ENCODE measurements around the gene ISM1. TPM values are rescaled to one million over a fixed set of nuclear protein-coding genes. Genes with fewer than 3 reads are reported as not detected.

The ISM1 gene
- total RNA-seq, 2 donors from 2014 or later: 0.09 to 0.34 TPM

DNA sequence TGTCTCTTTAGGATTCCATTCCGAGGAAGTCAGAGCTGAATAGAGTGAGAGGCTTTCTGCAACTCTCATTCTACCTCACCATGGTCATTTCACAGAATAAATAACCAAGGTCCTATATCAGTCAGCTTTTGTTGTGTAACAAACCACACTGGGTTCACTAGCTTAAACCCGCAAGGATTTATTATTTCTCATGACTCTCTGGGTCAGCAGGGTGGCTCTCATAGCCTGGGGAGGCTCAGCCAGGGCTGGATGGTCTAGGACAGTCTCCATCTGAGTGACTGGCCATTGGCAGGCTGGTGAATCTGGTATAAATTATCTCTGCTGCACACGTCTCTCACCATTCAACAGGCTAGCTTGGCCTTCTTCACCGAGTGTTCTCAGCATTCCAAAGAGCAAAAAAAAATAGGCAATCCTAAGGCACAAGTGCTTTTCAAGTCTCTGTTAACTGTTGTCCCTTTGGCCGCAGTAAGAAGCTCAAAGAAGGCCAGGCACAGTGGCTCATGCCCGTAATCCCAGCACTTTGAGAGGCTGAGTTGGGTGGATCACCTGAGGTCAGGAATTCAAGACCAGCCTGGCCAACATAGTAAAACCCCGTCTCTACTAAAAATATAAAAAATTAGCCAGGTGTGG lies 39.7 kb downstream of the ISM1 start:
- H3K27me3 Mint-ChIP-seq: no peaks in the 10 kb centered on the region
- no peaks in the 10 kb centered on the region for H3K4me1 Mint-ChIP-seq
- H3K9me3 Mint-ChIP-seq: no peaks in the 10 kb centered on the region
- H3K4me3 Mint-ChIP-seq: no peak overlapping the region
- no peak overlapping the region for H3K27ac Mint-ChIP-seq
- H3K36me3 Mint-ChIP-seq (ENCODE audit: low read depth): no peaks in the 10 kb centered on the region
- no peak for ATAC-seq (replicated peaks)

DNA sequence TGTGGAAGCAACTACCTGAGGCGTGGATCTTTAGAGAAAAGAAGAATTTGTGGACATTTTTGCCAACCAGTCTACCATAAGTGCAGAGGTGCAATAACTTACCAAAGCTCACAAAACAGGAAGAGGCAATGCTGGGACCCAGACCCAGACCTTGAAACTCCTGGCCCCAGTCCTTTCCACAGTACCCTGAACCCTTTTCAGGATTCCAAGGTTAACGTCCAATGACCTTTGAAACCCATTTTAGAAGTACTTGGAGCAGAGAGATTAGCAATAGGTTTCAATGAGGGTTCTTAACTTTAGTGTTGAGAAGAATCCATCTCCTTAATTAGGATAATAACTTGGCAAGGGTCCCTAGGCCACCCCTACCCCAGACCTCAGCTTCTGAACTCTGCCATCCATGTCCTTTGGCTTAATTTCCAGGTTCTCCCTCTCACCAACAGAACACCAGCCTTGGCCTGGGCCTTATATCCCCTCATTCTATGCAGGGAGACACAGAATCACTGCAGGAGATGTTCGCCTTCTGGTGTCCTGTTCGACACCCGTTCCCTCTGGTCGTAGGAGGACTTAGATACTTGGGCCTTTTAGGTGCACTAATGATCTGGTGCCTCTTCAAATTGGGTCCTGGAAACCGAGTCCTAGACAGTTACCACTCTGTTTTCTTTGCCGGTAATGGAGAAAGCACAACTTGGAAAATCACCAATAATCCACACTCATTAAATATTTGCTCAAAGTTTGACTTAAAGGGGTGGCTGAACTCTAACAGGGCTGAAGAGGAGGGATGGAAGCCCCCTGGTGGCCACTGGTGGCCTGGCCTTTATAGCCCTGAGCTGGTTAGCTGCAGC lies 40.6 kb downstream of the ISM1 start:
- H3K4me1 Mint-ChIP-seq: no peaks in the 10 kb centered on the region
- no peak overlapping the region for H3K4me3 Mint-ChIP-seq
- no peak overlapping the region for H3K27ac Mint-ChIP-seq
- ATAC-seq (replicated peaks): peak; percentile 86
- H3K9me3 Mint-ChIP-seq: no peaks in the 10 kb centered on the region
- no peaks in the 10 kb centered on the region for H3K36me3 Mint-ChIP-seq (ENCODE audit: low read depth)
- no peaks in the 10 kb centered on the region for H3K27me3 Mint-ChIP-seq

GRCh38 chr20:13262302-13262650 lies 41.2 kb downstream of the ISM1 start:
- H3K4me1 Mint-ChIP-seq: no peaks in the 10 kb centered on the region
- H3K9me3 Mint-ChIP-seq: no peaks in the 10 kb centered on the region
- H3K27me3 Mint-ChIP-seq: no peaks in the 10 kb centered on the region
- H3K36me3 Mint-ChIP-seq (ENCODE audit: low read depth): no peaks in the 10 kb centered on the region
- no peak overlapping the region for H3K27ac Mint-ChIP-seq
- H3K4me3 Mint-ChIP-seq: no peak overlapping the region
- no peak for ATAC-seq (replicated peaks)

DNA sequence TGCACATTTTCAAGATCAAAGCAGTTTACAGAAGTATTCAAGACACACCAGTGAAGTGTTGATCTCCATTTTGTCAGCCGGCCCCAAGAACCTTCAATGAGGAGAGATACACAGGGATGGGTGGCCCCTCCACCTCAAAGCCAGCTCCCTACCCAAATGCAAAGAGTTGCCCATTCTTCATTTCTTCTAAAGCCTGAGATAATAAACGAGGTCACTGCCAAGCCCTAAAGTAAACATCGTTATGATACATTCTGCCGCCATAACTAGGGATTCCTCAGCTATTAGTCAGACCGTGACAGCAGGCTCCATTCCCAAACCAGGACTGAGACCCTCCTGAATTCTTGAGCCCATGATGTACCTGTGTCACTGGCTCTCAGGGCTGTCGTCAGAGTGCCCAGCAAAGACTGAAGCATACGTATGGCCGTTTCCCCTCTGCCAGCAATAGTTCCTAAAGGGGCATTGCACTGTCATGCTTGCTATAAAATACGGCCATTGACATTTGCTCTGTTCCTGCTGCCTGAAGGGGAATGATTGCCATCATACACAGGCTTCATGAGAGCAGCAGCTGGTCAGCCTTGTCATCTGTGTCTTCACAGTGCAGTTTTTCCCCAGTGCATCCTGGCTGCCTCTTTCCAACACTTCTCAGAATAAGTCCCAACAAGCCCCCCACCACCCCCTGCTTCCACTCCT lies 41.7 kb downstream of the ISM1 start:
- Mint-ChIP-seq H3K27ac (no peak overlapping the region), H3K9me3 (no peaks in the 10 kb centered on the region), H3K4me1 (no peaks in the 10 kb centered on the region), H3K36me3 (ENCODE audit: low read depth) (no peaks in the 10 kb centered on the region), H3K27me3 (no peaks in the 10 kb centered on the region), H3K4me3 (no peak overlapping the region)
- no peak for ATAC-seq (replicated peaks)

DNA sequence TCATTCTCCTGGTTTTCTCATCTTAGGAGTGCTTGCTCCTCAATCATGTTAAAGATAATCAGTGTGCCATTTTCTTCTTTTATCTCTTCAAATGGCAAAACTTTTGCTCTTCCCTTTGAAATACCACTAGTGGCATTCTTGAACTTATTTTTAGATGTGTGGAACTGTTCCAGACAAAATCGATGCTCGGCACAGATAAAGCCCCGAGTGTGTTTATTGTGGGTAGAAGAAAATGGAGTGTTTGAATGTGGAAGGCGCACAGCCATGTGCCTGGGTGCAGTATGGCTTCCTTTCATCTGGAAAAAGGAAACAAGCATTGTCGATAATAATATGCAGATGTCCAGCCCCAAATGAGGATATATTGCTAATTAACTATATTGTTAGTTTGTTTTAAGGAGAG lies 42.4 kb downstream of the ISM1 start:
- Mint-ChIP-seq H3K4me1 (no peaks in the 10 kb centered on the region), H3K9me3 (no peaks in the 10 kb centered on the region), H3K27me3 (no peaks in the 10 kb centered on the region), H3K27ac (no peak overlapping the region), H3K4me3 (no peak overlapping the region), H3K36me3 (ENCODE audit: low read depth) (no peaks in the 10 kb centered on the region)
- ATAC-seq (replicated peaks): no peak

GRCh38 chr20:13264907-13265306 lies 43.8 kb downstream of the ISM1 start:
- no peaks in the 10 kb centered on the region for H3K27me3 Mint-ChIP-seq
- ATAC-seq (replicated peaks): no peak
- H3K27ac Mint-ChIP-seq: no peak overlapping the region
- no peaks in the 10 kb centered on the region for H3K9me3 Mint-ChIP-seq
- H3K4me3 Mint-ChIP-seq: no peak overlapping the region
- H3K4me1 Mint-ChIP-seq: peaks cover 3% of the 10 kb centered on the region
- H3K36me3 Mint-ChIP-seq (ENCODE audit: low read depth): peaks cover 3% of the 10 kb centered on the region

GRCh38 chr20:13265941-13266340 lies 44.9 kb downstream of the ISM1 start:
- no peaks in the 10 kb centered on the region for H3K9me3 Mint-ChIP-seq
- peaks cover 3% of the 10 kb centered on the region for H3K4me1 Mint-ChIP-seq
- no peaks in the 10 kb centered on the region for H3K27me3 Mint-ChIP-seq

DNA sequence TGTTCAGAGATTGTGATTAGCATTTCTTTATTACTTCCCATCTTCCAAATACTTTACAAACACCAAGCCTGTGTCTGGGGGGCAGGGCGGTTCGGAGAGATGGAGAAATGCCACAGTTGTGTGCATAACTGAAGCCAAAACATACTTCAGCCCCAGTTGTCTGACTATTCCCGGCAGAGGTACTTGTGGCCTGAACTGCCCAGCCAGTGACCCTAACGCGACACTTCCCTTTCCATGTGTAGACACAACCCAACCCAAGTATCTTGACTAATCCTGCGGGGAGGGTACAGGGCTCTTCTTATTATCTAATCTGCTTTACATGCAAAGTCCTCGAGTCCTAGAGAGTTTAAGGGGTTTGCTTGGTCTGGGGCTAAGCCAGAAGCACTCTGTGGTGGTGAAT lies 46.2 kb downstream of the ISM1 start:
- Mint-ChIP-seq H3K9me3 (no peaks in the 10 kb centered on the region), H3K27ac (no peak overlapping the region), H3K36me3 (ENCODE audit: low read depth) (peaks cover 26% of the 10 kb centered on the region), H3K4me3 (no peak overlapping the region), H3K27me3 (no peaks in the 10 kb centered on the region), H3K4me1 (peaks cover 3% of the 10 kb centered on the region)
- no peak for ATAC-seq (replicated peaks)

More at GRCh38 chr20:13265941-13266340, 44.9 kb downstream of the ISM1 start:
- peaks cover 13% of the 10 kb centered on the region for H3K36me3 Mint-ChIP-seq (ENCODE audit: low read depth)
- H3K4me3 Mint-ChIP-seq: no peak overlapping the region
- ATAC-seq (replicated peaks): no peak
- no peak overlapping the region for H3K27ac Mint-ChIP-seq

GRCh38 chr20:13268953-13269352 lies 47.9 kb downstream of the ISM1 start:
- ATAC-seq (replicated peaks): no peak
- Mint-ChIP-seq H3K9me3 (no peaks in the 10 kb centered on the region), H3K36me3 (ENCODE audit: low read depth) (peaks cover 33% of the 10 kb centered on the region), H3K27me3 (no peaks in the 10 kb centered on the region), H3K4me1 (peaks cover 3% of the 10 kb centered on the region), H3K27ac (no peak overlapping the region), H3K4me3 (no peak overlapping the region)

GRCh38 chr20:13270211-13270610 lies 49.1 kb downstream of the ISM1 start:
- no peaks in the 10 kb centered on the region for H3K27me3 Mint-ChIP-seq
- H3K4me3 Mint-ChIP-seq: no peak overlapping the region
- H3K36me3 Mint-ChIP-seq (ENCODE audit: low read depth): peaks cover 34% of the 10 kb centered on the region
- no peak for ATAC-seq (replicated peaks)
- no peak overlapping the region for H3K27ac Mint-ChIP-seq
- no peaks in the 10 kb centered on the region for H3K9me3 Mint-ChIP-seq
- H3K4me1 Mint-ChIP-seq: peaks cover 3% of the 10 kb centered on the region

DNA sequence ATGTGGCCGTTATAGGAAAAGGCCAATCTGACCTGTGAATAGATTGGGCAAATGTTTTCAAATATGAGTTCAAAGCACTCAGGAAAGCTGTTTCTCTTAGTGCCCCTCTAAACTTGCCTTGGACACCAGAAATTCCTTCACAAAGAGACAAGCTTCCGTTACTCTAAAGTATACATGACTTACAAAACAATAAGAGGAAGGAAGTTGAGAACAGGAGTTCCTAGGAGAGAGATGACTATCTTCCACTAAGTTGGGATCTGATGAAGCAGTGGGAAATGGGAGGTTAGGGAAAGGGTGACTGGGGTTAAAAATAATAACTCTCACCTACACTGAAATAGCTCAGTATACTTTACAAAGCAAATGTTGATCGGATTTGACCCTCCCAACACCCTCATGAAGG lies 50.0 kb downstream of the ISM1 start:
- peaks cover 3% of the 10 kb centered on the region for H3K4me1 Mint-ChIP-seq
- H3K27me3 Mint-ChIP-seq: no peaks in the 10 kb centered on the region
- no peak for ATAC-seq (replicated peaks)
- no peak overlapping the region for H3K4me3 Mint-ChIP-seq
- H3K27ac Mint-ChIP-seq: no peak overlapping the region
- peaks cover 34% of the 10 kb centered on the region for H3K36me3 Mint-ChIP-seq (ENCODE audit: low read depth)
- no peaks in the 10 kb centered on the region for H3K9me3 Mint-ChIP-seq

- H3K4me3 Mint-ChIP-seq: no peak overlapping the region
- no peak overlapping the region for H3K27ac Mint-ChIP-seq
- H3K4me1 Mint-ChIP-seq: peaks cover 3% of the 10 kb centered on the region
- peaks cover 44% of the 10 kb centered on the region for H3K36me3 Mint-ChIP-seq (ENCODE audit: low read depth)
- no peaks in the 10 kb centered on the region for H3K9me3 Mint-ChIP-seq
- no peaks in the 10 kb centered on the region for H3K27me3 Mint-ChIP-seq
- no peak for ATAC-seq (replicated peaks)
Observed at GRCh38 chr20:13271977-13272975, 51.2 kb downstream of the ISM1 start.

DNA sequence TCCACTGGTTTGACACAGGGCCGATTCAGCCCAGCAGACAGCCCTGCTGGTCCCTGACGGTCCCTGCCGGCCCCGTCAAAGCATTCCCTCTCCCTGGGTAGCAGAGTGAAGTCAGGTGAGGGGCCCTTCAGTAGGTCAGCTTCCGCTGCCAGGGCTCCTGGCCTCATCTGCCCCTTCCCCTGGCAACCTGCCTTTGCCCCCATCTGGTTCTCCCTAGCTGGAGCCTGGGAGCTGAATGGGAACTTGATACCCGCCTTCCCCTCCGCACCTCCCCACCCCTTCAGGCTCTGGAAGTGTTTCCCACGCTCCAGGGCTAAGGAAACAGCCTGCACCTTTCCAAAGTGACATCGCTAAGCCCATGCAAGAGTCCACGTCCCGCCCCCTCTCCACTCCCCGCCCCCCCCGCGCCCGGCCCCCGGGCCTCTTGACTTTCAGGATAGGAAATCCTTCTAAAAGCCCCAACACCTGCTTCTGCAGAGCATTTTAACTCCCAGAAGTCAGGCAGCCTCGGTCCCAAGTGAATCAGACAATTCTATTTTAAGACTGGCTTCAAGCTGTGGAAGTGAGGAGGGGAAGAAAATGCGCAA lies 53.3 kb downstream of the ISM1 start:
- Mint-ChIP-seq H3K27ac (no peak overlapping the region), H3K9me3 (no peaks in the 10 kb centered on the region), H3K27me3 (no peaks in the 10 kb centered on the region), H3K36me3 (ENCODE audit: low read depth) (peaks cover 50% of the 10 kb centered on the region), H3K4me1 (peaks cover 3% of the 10 kb centered on the region), H3K4me3 (no peak overlapping the region)
- no peak for ATAC-seq (replicated peaks)
